Smooth muscle cell (in vitro differentiated cells): ENCODE results near the gene PAXIP1. TPM values are rescaled to one million over a fixed set of nuclear protein-coding genes. Genes with fewer than 3 reads are reported as not detected.

ENCODE experiments used
- DNase-seq: peaks from one replicate; lab custom pipeline; 2025; ENCODE audit not compliant: unreplicated experiment; lab: John Stamatoyannopoulos, UW
- H2AFZ ChIP-seq: fragments of 200-600 bp; sonication (generic); 2 replicates; pipeline ENCODE4 v1.6.0; 2016; ENCODE audit warnings: antibody characterized with exemption, low read depth, mild to moderate bottlenecking
- H3F3A ChIP-seq: fragments of 200-600 bp; sonication (generic); 2 replicates; pipeline ENCODE4 v1.6.0; 2017; ENCODE audit warnings: antibody characterized with exemption, low read depth
- H3K27ac ChIP-seq: fragments of 200-600 bp; sonication (generic); 2 replicates; pipeline ENCODE4 v1.5.1; 2016; ENCODE audit warnings: low read depth, mild to moderate bottlenecking
- H3K27me3 ChIP-seq: fragments of 200-600 bp; sonication (generic); 2 replicates; pipeline ENCODE4 v1.6.1; 2016; ENCODE audit warnings: low read depth, mild to moderate bottlenecking
- H3K36me3 ChIP-seq: fragments of 200-600 bp; sonication (generic); 2 replicates; pipeline ENCODE4 v1.5.1; 2016; ENCODE audit warnings: low read depth
- H3K4me1 ChIP-seq: fragments of 200-600 bp; sonication (generic); 2 replicates; pipeline ENCODE4 v1.5.1; 2016; ENCODE audit warnings: low read depth
- H3K4me2 ChIP-seq: fragments of 200-600 bp; sonication (generic); 2 replicates; pipeline ENCODE4 v1.6.0; 2016; ENCODE audit warnings: mild to moderate bottlenecking
- H3K4me3 ChIP-seq: fragments of 200-600 bp; sonication (generic); 2 replicates; pipeline ENCODE4 v1.5.1; 2016; ENCODE audit warnings: mild to moderate bottlenecking
- H3K79me2 ChIP-seq: fragments of 200-600 bp; sonication (generic); 2 replicates; pipeline ENCODE4 v1.6.0; 2016; ENCODE audit warnings: low read depth, mild to moderate bottlenecking
- H3K9ac ChIP-seq: fragments of 200-600 bp; sonication (generic); 2 replicates; pipeline ENCODE4 v1.6.0; 2016; ENCODE audit warnings: low read depth
- H3K9me3 ChIP-seq: fragments of 200-600 bp; sonication (generic); replicated peaks from 2 replicates; pipeline ENCODE4 v1.5.1; 2016; ENCODE audit warnings: low read depth
- H4K20me1 ChIP-seq: fragments of 200-600 bp; sonication (generic); 2 replicates; pipeline ENCODE4 v1.6.0; 2016; ENCODE audit warnings: low read depth
- WGBS: methylation state at CpG from one replicate; pipeline ENCODE4 v1.1.7; 2016; ENCODE audit warnings: low lambda C conversion rate; 5-methylcytosine and 5-hydroxymethylcytosine counted together
- polyA plus RNA-seq: library from polyadenylated mRNA; unstranded; fragments of >200 nt; fragmentation: Nextera tagmentation; extraction: Ambion mirVana; gene quantifications from 2 replicates; pipeline ENCODE4 v1.2.1, GENCODE V29; 2016
- total RNA-seq: library from RNA; depleted of rRNA; stranded (reverse); fragments of >200 nt; gene quantifications from 2 replicates; pipeline ENCODE4 v1.2.3, GENCODE V29; 2014
- TF ChIP-seq, protein P1 (sequence below): fragments of 200-600 bp; sonication (generic); IDR thresholded peaks from 2 replicates; pipeline ENCODE4 v1.5.1; 2017; ENCODE audit warnings: borderline replicate concordance, mild to moderate bottlenecking, antibody characterized with exemption; ENCODE audit not compliant: insufficient read depth, poor library complexity, severe bottlenecking

PAXIP1 gene
- total and polyA plus RNA-seq, 2 experiments from 2014 or later, result 1.8 to 7.1 TPM

DNA sequence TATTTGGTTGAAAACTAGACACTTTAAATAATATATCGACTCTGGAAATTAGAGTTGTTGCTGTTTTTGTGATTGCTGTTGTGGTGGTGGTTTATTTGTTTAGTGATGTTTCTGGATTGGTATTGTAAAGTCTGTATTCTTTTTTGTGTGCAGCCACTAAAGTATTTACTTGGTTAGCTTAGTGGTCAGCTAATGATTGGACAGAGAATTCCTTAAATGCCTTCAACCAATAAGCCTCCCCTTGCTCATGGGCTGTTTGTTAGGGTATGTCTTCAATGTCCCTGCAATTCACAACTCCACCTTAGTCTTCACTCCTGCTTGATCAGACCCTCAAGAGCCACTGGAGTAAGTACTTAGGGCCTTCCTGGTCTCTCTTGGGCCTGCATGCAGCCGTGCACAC is 71.0 kb downstream of the PAXIP1 start:
- H3K4me2 ChIP-seq, result no peak overlapping the region
- H3K4me1 ChIP-seq, result no peaks in the 10 kb centered on the region
- no peaks in the 10 kb centered on the region for H3F3A ChIP-seq
- no peaks in the 10 kb centered on the region for H3K36me3 ChIP-seq
- H3K27ac ChIP-seq, result no peak overlapping the region
- no peaks in the 10 kb centered on the region for H3K79me2 ChIP-seq
- TF ChIP-seq, protein P1, sequence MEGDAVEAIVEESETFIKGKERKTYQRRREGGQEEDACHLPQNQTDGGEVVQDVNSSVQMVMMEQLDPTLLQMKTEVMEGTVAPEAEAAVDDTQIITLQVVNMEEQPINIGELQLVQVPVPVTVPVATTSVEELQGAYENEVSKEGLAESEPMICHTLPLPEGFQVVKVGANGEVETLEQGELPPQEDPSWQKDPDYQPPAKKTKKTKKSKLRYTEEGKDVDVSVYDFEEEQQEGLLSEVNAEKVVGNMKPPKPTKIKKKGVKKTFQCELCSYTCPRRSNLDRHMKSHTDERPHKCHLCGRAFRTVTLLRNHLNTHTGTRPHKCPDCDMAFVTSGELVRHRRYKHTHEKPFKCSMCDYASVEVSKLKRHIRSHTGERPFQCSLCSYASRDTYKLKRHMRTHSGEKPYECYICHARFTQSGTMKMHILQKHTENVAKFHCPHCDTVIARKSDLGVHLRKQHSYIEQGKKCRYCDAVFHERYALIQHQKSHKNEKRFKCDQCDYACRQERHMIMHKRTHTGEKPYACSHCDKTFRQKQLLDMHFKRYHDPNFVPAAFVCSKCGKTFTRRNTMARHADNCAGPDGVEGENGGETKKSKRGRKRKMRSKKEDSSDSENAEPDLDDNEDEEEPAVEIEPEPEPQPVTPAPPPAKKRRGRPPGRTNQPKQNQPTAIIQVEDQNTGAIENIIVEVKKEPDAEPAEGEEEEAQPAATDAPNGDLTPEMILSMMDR, result no peak
- DNase-seq, result no peak
- H3K9me3 ChIP-seq, result no peaks in the 10 kb centered on the region
- no peak overlapping the region for H2AFZ ChIP-seq
- H3K9ac ChIP-seq, result no peak overlapping the region
- H3K4me3 ChIP-seq, result no peak overlapping the region
- no peaks in the 10 kb centered on the region for H4K20me1 ChIP-seq
- H3K27me3 ChIP-seq, result no peaks in the 10 kb centered on the region
- 78% methylated on average over 2 of the region's 2 CpGs for WGBS

DNA sequence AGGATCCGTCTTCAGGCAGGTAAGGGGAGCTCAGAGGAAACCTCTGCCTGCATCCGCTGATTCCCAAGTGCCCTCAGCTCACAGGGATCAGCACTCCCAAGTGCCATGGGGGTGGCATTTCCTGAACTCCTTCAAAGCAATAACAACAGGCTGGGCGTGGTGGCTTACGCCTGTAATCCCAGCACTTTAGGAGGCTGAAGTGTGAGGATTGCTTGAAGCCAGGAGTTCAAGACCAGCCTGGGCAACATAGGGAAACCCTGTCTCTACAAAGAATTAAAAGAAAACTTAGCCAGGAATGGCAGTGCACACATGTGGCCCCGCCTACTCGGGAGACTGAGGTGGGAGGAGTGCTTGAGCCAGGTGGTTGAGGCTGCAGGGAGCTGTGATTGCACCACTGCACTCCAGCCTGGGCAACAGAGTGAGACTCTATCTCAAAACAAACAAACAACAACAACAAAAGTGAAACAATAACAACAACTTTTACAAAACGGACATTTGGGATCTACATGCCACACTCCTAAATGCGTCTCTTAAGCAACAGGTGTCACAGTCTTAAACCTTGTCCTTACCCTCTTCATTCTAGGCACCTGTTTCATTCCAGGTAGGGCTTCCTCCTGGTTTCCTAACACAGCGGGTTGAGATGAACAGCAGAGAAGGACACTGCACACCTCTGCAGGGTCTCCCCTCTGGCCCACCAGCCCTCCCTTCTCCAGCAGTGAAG is 73.8 kb downstream of the PAXIP1 start:
- TF ChIP-seq, protein P1, result no peak
- Histone ChIP-seq H3K9ac (no peak overlapping the region), H3K4me2 (peak overlapping the region; percentile 87), H3F3A (no peaks in the 10 kb centered on the region), H3K79me2 (no peaks in the 10 kb centered on the region), H3K27ac (no peak overlapping the region), H4K20me1 (no peaks in the 10 kb centered on the region), H3K9me3 (no peaks in the 10 kb centered on the region), H3K27me3 (no peaks in the 10 kb centered on the region), H3K36me3 (no peaks in the 10 kb centered on the region), H2AFZ (peak overlapping the region; percentile 86), H3K4me3 (peak overlapping the region; percentile 58), H3K4me1 (no peaks in the 10 kb centered on the region)
- DNase-seq, result no peak
- WGBS, result 83% methylated on average over 9 of the region's 9 CpGs

DNA sequence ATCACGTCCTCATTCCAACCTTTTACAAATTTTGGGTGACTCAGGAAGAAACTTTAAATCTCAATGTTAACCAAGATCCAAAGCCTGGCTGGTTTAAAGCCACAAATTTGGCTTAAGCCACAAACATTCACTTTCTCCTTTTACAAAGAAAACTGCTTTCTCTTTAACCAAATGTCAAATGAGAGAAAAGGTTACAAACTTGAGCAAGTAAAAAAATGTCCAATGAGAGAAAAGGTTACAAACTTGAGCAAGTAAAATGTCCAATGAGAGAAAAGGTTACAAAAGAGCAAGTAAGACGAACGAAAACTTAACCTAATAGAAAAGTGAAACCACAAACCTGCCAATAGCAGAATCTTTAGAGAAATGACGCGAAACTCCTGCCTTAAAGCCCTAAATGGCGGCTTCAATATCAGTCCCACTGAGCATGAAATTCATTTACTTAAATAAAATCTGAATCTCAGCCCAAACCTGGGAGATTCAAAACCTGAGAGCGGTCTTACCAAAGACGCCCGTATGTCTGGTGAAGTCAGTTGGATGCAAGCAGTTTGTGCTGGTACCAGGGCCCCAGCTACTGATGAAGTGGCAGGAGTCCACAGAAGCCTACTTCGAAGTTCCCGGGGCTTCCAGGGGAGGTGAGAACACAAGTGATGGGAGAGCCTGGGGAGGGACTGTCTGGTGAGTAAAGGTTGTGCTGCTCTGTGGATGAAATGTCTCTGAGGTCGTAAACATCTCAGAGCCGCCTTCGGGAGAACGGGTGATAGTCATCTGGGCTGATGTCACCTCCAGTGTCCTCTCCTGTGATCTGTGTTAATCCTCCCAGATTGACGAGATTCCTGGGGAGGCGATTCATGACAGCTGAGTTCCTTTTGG is 74.6 kb downstream of the PAXIP1 start:
- Histone ChIP-seq H3K27ac (peak overlapping the region; percentile 41), H3K4me1 (no peaks in the 10 kb centered on the region), H4K20me1 (no peaks in the 10 kb centered on the region), H3K79me2 (no peaks in the 10 kb centered on the region), H3K4me2 (peak overlapping the region; percentile 87), H3K4me3 (peak overlapping the region; percentile 58), H3K36me3 (no peaks in the 10 kb centered on the region), H3F3A (no peaks in the 10 kb centered on the region), H2AFZ (peak overlapping the region; percentile 86), H3K9ac (no peak overlapping the region), H3K9me3 (no peaks in the 10 kb centered on the region), H3K27me3 (peaks cover 2% of the 10 kb centered on the region)
- no peak for DNase-seq
- 47% methylated on average over 17 of the region's 17 CpGs for WGBS
- TF ChIP-seq, protein P1, result no peak
